ENCODE data around the gene SOCS7.

Gene SOCS7

GRCh38 chr17:38338535-38338934 is 13.1 kb upstream of the SOCS7 start:
- DNase-seq = no peak

- no peak for DNase-seq
Measured at GRCh38 chr17:38339891-38340290, 11.8 kb upstream of the SOCS7 start.

GRCh38 chr17:38341035-38341721 is 10.5 kb upstream of the SOCS7 start:
- DNase-seq = no peak

- no peak for DNase-seq
Measured at GRCh38 chr17:38342886-38343607, 8.6 kb upstream of the SOCS7 start.

- DNase-seq = no peak
Measured at GRCh38 chr17:38343608-38344419, 7.8 kb upstream of the SOCS7 start, which contains the start of gene GPR179. GPR179 (minus strand) TSS chr17:38343956; CDS start chr17:38343789, 167 bp downstream.

GRCh38 chr17:38344420-38344745 is 7.3 kb upstream of the SOCS7 start:
- DNase-seq = no peak

- DNase-seq = no peak
Measured at GRCh38 chr17:38345743-38346142, 5.9 kb upstream of the SOCS7 start.

- peak; percentile 44 to 83 (median 68) for DNase-seq
Measured at GRCh38 chr17:38349097-38349730, 2.4 kb upstream of the SOCS7 start.

GRCh38 chr17:38350035-38350434 is 1.6 kb upstream of the SOCS7 start:
- no peak for DNase-seq

GRCh38 chr17:38352245-38353085 is 821 bp downstream of the SOCS7 start:
- peak in 1 of 5 experiments; percentile 31 for DNase-seq

- no peak for DNase-seq
Measured at GRCh38 chr17:38353086-38353604, 1.5 kb downstream of the SOCS7 start.

GRCh38 chr17:38353668-38354067 is 2.0 kb downstream of the SOCS7 start:
- no peak for DNase-seq

- DNase-seq = no peak
Measured at GRCh38 chr17:38354466-38354865, 2.8 kb downstream of the SOCS7 start.

- DNase-seq = no peak
Measured at GRCh38 chr17:38355251-38355650, 3.6 kb downstream of the SOCS7 start.

- DNase-seq = no peak
Measured at GRCh38 chr17:38357486-38358123, 6.0 kb downstream of the SOCS7 start.

- no peak for DNase-seq
Measured at GRCh38 chr17:38358586-38359513, 7.2 kb downstream of the SOCS7 start.

- DNase-seq = no peak
Measured at GRCh38 chr17:38361694-38362465, 10.2 kb downstream of the SOCS7 start.

- no peak for DNase-seq
Measured at GRCh38 chr17:38363016-38363415, 11.4 kb downstream of the SOCS7 start.

GRCh38 chr17:38364741-38365140 is 13.1 kb downstream of the SOCS7 start:
- no peak for DNase-seq
